ENCODE measurements around the gene KREMEN2.

Gene KREMEN2

GRCh38 chr16:3007957-3008689, 44.0 kb downstream of the KREMEN2 start:
- DNase-seq, result peak; percentile 64

- DNase-seq, result no peak
These were observed 44.6 kb downstream of the KREMEN2 start for GRCh38 chr16:3008690-3009037.

DNA sequence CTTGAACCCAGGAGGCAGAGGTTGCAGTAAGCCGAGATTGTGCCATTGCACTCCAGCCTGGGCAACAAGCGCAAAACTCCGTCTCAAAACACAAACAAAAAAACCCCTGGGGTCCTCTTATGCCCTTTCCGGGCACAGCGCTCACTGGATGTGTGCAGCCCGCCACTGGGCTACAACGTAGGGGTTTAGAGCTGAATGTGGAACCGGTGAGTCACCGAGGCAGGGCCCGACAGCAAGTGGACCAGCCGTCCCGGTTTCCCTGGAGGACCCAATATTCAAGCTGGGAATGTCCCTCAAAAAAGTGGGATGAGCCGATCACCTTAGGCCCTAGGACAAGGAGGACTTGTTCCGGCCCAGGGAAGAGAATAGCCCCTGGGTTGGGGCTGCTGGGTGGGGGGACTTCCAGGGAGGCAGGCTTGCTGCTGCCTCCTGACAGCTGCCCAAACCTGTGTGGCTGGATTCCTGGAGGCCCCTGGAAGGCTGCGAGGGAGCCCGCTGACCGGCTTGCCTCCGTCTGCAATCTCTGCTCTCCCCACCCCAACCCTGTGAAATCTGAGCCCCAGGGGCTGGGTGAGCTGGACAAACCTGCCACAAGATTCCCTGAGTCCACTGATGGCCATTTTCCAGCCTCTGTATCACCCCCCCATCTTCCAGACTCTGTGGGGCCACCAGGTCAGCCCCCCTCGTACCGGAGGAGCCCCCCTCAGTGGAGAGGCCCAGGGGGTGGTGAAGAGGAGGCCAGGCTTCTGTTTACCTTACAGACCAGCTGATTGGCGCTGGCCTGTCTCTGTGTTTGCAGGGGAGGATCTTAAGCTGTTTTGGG, 45.7 kb downstream of the KREMEN2 start:
- DNase-seq, result no peak

DNA sequence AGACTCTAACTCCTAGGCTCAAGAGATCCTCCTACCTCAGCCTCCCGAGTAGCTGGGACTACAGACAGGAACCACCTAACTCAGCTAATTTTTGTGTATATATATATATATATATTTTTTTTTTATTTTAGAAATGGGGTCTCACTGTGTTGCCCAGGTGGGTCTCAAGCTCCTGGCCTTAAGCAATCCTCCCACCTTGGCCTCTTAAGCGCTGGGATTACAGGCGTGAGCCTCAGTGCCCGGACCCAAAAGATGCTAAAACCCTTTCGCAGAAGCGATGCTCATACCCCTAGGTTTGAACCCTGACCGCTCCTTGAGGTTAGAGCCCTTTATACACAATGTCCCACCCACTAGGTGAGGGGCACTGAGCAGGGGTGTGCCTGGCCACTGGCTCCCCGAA, 46.4 kb downstream of the KREMEN2 start:
- no peak for DNase-seq

DNA sequence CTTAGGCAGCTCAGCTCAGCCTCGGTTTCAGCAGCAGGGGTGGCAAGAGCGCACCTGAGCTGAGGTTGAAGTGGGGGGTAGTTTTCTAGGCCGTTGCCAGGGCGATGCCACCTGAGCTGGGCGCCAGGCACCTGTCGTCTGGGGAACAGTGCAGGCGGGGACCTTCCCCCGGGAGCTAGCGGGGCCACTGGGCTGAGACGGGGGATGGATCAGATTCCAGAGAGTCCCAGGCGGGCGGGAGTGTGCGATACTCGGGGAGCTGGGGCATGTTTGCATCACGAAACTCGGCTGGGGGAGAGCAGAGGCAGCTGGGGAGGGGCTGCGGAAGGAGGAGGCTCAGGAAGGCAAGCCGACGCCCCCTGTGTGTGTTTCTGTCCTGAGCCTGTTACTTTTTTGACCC, 48.2 kb downstream of the KREMEN2 start:
- DNase-seq, result no peak

DNA sequence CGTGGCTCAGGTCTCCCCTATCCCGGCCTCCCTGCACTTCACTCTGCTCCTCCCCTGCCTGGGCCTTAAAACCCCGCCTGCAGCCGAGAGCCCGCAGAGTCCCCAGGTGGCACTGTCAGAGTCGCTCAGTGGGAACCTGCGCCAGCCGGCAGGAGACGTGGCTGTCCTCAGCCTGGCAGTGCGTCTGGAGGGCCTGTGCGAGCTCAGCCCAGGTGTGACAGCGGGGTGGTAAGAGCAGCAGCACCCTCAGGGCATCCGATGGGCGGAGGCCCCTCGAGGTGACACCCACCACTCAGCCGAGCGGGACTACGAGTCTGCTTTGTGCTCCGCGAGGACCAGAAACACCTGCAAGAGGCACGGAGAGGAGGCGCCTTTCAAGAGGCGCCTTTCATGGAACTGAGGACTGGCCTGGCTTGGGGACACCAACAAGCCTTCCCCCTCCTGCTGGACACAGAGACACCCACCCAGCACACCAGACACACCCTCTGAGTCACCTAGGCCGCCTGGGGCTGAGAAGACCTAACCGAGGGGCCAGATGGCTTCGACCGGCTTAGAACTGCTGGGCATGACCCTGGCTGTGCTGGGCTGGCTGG, 48.8 kb downstream of the KREMEN2 start, which contains the start of gene CLDN9:
CLDN9 (plus strand) TSS at position 96 of the 593 bp plus-strand sequence; CDS start at position 536, 440 bp downstream.
- DNase-seq, result no peak

GRCh38 chr16:3013491-3013951, 49.4 kb downstream of the KREMEN2 start:
- no peak for DNase-seq

DNA sequence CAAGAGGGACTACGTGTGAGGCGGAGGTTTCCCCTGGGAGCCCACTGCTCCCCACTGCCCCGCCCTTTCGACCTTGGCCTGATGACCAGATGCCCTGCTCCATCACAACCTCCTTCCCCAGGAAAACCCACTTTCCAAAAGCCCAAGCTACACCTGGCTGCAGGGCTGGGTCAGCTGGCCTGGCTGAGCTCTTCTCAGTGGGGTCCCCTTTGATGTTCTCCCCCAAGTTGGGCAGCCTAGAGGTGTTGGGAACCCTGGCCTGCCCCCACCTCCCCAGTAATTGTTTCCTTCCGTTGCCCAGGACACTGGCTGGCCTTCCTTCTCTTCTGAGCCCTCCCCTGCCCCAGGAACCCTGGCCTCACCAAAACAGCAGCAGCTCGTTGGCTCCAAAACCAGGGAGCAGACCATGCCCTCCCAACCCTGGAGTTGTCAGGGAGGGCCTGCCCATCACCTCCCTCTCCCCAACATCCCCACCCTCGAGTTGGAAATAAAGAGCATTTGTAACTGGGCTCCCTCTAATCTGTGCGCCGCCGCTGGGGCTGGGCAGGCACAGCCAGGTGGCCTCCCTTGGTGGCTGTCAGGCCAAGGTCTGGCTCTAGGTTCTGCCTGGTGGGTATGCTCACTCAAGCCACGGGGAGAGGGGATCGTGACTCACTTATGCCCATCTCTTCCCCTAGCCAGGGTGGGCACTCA, 50.1 kb downstream of the KREMEN2 start:
- no peak for DNase-seq

- DNase-seq, result no peak
These were observed 50.9 kb downstream of the KREMEN2 start for GRCh38 chr16:3014971-3015370.

- DNase-seq, result no peak
These were observed 51.9 kb downstream of the KREMEN2 start for GRCh38 chr16:3015865-3016521.

DNA sequence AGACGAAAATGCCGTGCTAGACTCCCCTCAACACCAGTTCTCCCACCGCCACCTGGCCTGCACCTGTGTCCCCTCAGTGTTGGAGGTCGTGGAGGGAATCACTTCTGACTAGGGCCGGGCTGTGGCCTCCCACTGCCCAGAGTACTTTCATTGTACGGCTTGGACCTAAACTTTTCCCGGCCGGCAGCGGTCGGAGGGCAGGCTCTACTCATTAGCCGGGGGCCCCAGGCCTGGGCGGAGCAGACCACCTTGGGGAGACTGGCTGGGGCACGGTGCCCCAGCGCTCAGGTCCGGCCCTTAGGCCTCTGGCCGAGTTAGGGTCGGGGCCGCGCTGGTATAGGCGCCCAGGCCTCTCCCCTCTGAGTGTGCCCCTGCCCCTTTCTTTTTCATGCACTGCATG, 53.3 kb downstream of the KREMEN2 start:
- DNase-seq, result no peak

Data from activated CD8-positive, alpha-beta memory T cell treated with anti-CD3 and anti-CD28 coated beads for 24 hours (primary cell).